PC-9 (cell line): ENCODE results near the gene KIAA0232. TPM values are rescaled to one million over a fixed set of nuclear protein-coding genes. Genes with fewer than 3 reads are reported as not detected.

Experiments used
- BruUV-seq: library from RNA; stranded (reverse); fragments of 400-500 nt; replicated peaks from 2 replicates; lab custom pipeline; 2021; lab: Mats Ljungman, UMichigan
- CTCF ChIA-PET: fragments of 300-600 bp; sonication (Branson Sonifier 250); formaldehyde crosslinking; loops from one replicate; lab custom pipeline; 2022; ENCODE audit warnings: antibody characterized with exemption; lab: Charles Lee
- POLR2A ChIA-PET: fragments of 300-600 bp; sonication (Branson Sonifier 250); formaldehyde crosslinking; loops from one replicate; lab custom pipeline; 2022; ENCODE audit warnings: antibody characterized with exemption; ENCODE audit not compliant: unreplicated experiment; lab: Charles Lee
- DNase-seq, 2 experiments: peaks; one replicate each; pipeline versions ENCODE4 v3.0.0 to v3.0.0-alpha.2; 2015 to 2022; ENCODE audit warnings: mixed read lengths in 1 of 2
- H2AFZ ChIP-seq: fragments of 200-600 bp; sonication (generic); 2 replicates; pipeline ENCODE4 v1.8.1; 2017; ENCODE audit warnings: antibody characterized with exemption
- H3F3A ChIP-seq: fragments of 200-600 bp; sonication (generic); 2 replicates; pipeline ENCODE4 v1.8.1; 2017; ENCODE audit warnings: antibody characterized with exemption, mild to moderate bottlenecking, low read depth; ENCODE audit not compliant: insufficient read depth
- H3K27ac ChIP-seq: fragments of 200-600 bp; sonication (generic); 2 replicates; pipeline ENCODE4 v1.6.1; 2016; ENCODE audit warnings: mixed run types
- H3K27me3 ChIP-seq: fragments of 200-600 bp; sonication (generic); 2 replicates; pipeline ENCODE4 v1.6.1; 2016; ENCODE audit warnings: low read depth, mixed run types; ENCODE audit not compliant: insufficient read depth
- H3K36me3 ChIP-seq: fragments of 200-600 bp; sonication (generic); 2 replicates; pipeline ENCODE4 v1.6.1; 2016; ENCODE audit warnings: low read depth, mixed run types
- H3K4me1 ChIP-seq: fragments of 200-600 bp; sonication (generic); replicated peaks from 2 replicates; pipeline ENCODE4 v1.6.1; 2016; ENCODE audit warnings: mixed run types; ENCODE audit not compliant: insufficient read depth
- H3K4me2 ChIP-seq: fragments of 200-600 bp; sonication (generic); 2 replicates; pipeline ENCODE4 v1.6.1; 2017; ENCODE audit warnings: mixed run types
- H3K4me3 ChIP-seq: fragments of 200-600 bp; sonication (generic); 2 replicates; pipeline ENCODE4 v1.6.1; 2016; ENCODE audit warnings: mixed run types
- H3K79me2 ChIP-seq: fragments of 200-600 bp; sonication (generic); 2 replicates; pipeline ENCODE4 v1.6.1; 2017; ENCODE audit warnings: low read depth, mixed run types
- H3K9me2 ChIP-seq: fragments of 200-600 bp; sonication (generic); 2 replicates; pipeline ENCODE4 v1.8.1; 2017; ENCODE audit warnings: mild to moderate bottlenecking; ENCODE audit not compliant: insufficient read depth
- H3K9me3 ChIP-seq: fragments of 200-600 bp; sonication (generic); 2 replicates; pipeline ENCODE4 v1.8.1; 2016; ENCODE audit warnings: low read depth; ENCODE audit not compliant: insufficient read depth
- H4K20me1 ChIP-seq: fragments of 200-600 bp; sonication (generic); 2 replicates; pipeline ENCODE4 v1.8.1; 2017; ENCODE audit not compliant: insufficient read depth
- EZH2 ChIP-seq: fragments of 200-600 bp; sonication (generic); IDR thresholded peaks from 2 replicates; pipeline ENCODE4 v1.8.0; 2017; ENCODE audit warnings: antibody characterized with exemption, low read depth
- intact Hi-C: fragments of 100-400 bp; cut with micrococcal nuclease; formaldehyde crosslinking; loops from one replicate; pipeline ENCODE4 v1.10.0; 2022; ENCODE audit not compliant: unreplicated experiment
- total RNA-seq: library from RNA; stranded (reverse); gene quantifications from 2 replicates; pipeline ENCODE4 v1.2.3, GENCODE V29; 2021
- TF ChIP-seq, protein P1 (sequence below): fragments of 200-600 bp; sonication (generic); conservative IDR thresholded peaks from 2 replicates; pipeline ENCODE4 v1.6.1; 2017; ENCODE audit warnings: mixed run types, antibody characterized with exemption, mild to moderate bottlenecking, moderate library complexity

The KIAA0232 gene
- total RNA-seq, 1 experiment from 2014 or later: 24.7 TPM

DNA sequence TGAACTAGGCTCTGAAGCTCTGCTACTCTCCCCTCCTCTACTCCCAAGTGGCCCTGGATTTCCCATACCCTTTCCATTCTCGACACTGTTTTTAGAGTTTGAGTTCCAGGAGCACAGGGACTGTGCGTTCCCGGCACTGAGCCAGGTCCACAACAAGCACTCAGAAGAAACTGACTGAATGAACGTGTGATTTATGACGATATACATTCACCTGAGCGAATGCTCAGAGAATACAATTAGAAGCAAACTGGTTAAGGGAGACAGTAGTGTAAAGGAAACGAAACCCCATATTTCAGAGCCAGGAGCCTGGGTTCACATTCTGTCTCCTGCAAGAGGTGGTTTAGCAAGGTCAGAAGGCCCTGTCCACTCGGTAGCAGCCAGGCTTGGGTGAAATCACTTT is 1.4 kb upstream of the KIAA0232 start:
- Histone ChIP-seq H3K27me3 (no peaks in the 10 kb centered on the region), H3K4me1 (peaks cover 41% of the 10 kb centered on the region), H3K9me2 (no peaks in the 10 kb centered on the region), H3K9me3 (no peaks in the 10 kb centered on the region), H4K20me1 (peaks cover 24% of the 10 kb centered on the region), H3K79me2 (peaks cover 29% of the 10 kb centered on the region), H3K4me3 (no peak overlapping the region), H3F3A (peaks cover 18% of the 10 kb centered on the region; the same call in 1 of the 2 replicates), H3K27ac (0 out of 2 replicates have a peak overlapping the region, but pooled peaks have one; percentile 44), H3K36me3 (no peaks in the 10 kb centered on the region), H3K4me2 (peak overlapping the region; percentile 81), H2AFZ (no peak overlapping the region)
- ChIA-PET POLR2A (no interaction called here), CTCF (interaction anchor here (1.0 kb wide), 1 partner anchor 10 kb away, joined by 4 read pairs; no protein-coding TSS in a partner anchor)
- BruUV-seq: no TSS peak
- DNase-seq: no peak
- intact Hi-C loops: loop anchor here (5.0 kb wide), 2 partner anchors 91 to 286 kb away; partner anchors contain the start of gene GRPEL1
- TF ChIP-seq, protein P1, sequence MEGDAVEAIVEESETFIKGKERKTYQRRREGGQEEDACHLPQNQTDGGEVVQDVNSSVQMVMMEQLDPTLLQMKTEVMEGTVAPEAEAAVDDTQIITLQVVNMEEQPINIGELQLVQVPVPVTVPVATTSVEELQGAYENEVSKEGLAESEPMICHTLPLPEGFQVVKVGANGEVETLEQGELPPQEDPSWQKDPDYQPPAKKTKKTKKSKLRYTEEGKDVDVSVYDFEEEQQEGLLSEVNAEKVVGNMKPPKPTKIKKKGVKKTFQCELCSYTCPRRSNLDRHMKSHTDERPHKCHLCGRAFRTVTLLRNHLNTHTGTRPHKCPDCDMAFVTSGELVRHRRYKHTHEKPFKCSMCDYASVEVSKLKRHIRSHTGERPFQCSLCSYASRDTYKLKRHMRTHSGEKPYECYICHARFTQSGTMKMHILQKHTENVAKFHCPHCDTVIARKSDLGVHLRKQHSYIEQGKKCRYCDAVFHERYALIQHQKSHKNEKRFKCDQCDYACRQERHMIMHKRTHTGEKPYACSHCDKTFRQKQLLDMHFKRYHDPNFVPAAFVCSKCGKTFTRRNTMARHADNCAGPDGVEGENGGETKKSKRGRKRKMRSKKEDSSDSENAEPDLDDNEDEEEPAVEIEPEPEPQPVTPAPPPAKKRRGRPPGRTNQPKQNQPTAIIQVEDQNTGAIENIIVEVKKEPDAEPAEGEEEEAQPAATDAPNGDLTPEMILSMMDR: no peak
- no peak for TF ChIP-seq EZH2

DNA sequence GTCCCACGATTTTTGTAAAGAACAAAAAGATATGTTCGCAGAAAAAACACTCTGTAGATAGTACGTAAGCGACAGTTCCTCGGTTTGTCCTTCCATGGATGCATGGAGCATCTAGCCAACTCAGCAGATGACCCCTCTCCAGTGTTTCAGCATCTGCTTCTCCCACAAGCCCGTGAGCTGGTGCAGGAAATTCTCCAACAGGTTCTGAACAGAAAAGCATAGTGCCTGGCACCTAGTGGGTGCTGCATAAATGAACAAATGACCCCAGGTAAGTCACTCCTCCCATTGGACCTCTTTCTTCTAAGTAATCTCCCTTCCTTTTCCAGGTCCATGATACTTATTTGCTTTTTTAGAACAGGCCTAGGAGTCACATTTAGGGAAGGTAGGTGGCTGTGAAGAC is 966 bp upstream of the KIAA0232 start:
- CTCF ChIA-PET: no interaction called here
- TSS peak; percentile 77 for BruUV-seq
- H3K27ac ChIP-seq: peak overlapping the region; percentile 57; the same call in 1 of the 2 replicates
- peaks cover 18% of the 10 kb centered on the region; the same call in 1 of the 2 replicates for H3F3A ChIP-seq
- no peaks in the 10 kb centered on the region for H3K27me3 ChIP-seq
- no peak for TF ChIP-seq EZH2
- TF ChIP-seq, protein P1: no peak
- H3K4me2 ChIP-seq: peak overlapping the region; percentile 81
- POLR2A ChIA-PET: no interaction called here
- peaks cover 41% of the 10 kb centered on the region for H3K4me1 ChIP-seq
- intact Hi-C loops: loop anchor here (5.0 kb wide), 2 partner anchors 91 to 286 kb away; partner anchors contain the start of gene GRPEL1
- H3K36me3 ChIP-seq: no peaks in the 10 kb centered on the region
- no peaks in the 10 kb centered on the region for H3K9me2 ChIP-seq
- no peak overlapping the region for H2AFZ ChIP-seq
- peaks cover 28% of the 10 kb centered on the region for H4K20me1 ChIP-seq
- peak overlapping the region; percentile 58; the same call in 1 of the 2 replicates for H3K4me3 ChIP-seq
- no peak for DNase-seq
- peaks cover 34% of the 10 kb centered on the region for H3K79me2 ChIP-seq
- no peaks in the 10 kb centered on the region for H3K9me3 ChIP-seq

DNA sequence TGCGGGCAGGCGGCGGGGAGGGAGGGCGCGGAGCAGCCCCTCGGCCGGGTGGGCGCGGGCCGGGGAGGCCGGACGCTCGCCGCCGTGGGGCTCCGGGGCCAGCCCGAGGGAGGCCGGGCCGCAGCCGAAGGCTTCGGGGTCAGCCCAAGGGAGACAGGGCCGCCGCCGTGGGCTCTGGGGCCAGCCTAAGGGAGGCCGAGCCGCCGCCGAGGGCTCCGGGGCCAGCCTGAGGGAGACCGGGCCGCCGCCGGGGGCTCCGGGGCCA is 251 bp downstream of the KIAA0232 start:
- ChIA-PET POLR2A (interaction anchor here (0.7 kb wide), 1 partner anchor 12 kb away, joined by 3 read pairs; no protein-coding TSS in a partner anchor), CTCF (no interaction called here)
- H4K20me1 ChIP-seq: peaks cover 38% of the 10 kb centered on the region
- H3K4me2 ChIP-seq: peak overlapping the region; percentile 60; the same call in 1 of the 2 replicates
- no peaks in the 10 kb centered on the region for H3K27me3 ChIP-seq
- no peaks in the 10 kb centered on the region for H3K9me2 ChIP-seq
- peaks cover 46% of the 10 kb centered on the region for H3K79me2 ChIP-seq
- peaks cover 41% of the 10 kb centered on the region for H3K4me1 ChIP-seq
- no peaks in the 10 kb centered on the region; the same call in 1 of the 2 replicates for H3K36me3 ChIP-seq
- no peaks in the 10 kb centered on the region for H3K9me3 ChIP-seq
- H3K27ac ChIP-seq: peak overlapping the region; percentile 75
- H2AFZ ChIP-seq: no peak overlapping the region
- TF ChIP-seq, protein P1: no peak
- TF ChIP-seq EZH2: no peak
- BruUV-seq: no TSS peak
- H3K4me3 ChIP-seq: peak overlapping the region; percentile 94; the same call in 1 of the 2 replicates
- no peak for DNase-seq
- H3F3A ChIP-seq: peaks cover 18% of the 10 kb centered on the region; the same call in 1 of the 2 replicates
- intact Hi-C loops: loop anchor here (1.0 to 5.0 kb wide), 5 partner anchors 35 to 285 kb away; partner anchors contain the start of gene GRPEL1
